Breast epithelium (tissue), 4 donors: ENCODE measurements around the gene SLC16A8. TPM values are rescaled to one million over a fixed set of nuclear protein-coding genes. Genes with fewer than 3 reads are reported as not detected.

Source experiments
- DNase-seq, 2 donors: peaks; one replicate each; pipeline ENCODE4 v3.0.0-alpha.2; 2019; ENCODE audit warnings: low spot score in 2 of 2
- H3K27ac ChIP-seq, 2 donors: fragments of 200-600 bp; sonication (generic) in 1 of 2; one replicate each; pipeline ENCODE4 v1.5.1; 2016 to 2019; ENCODE audit warnings: mild to moderate bottlenecking in 1 of 2
- H3K27me3 ChIP-seq, 2 donors: fragments of 200-600 bp; sonication (generic) in 1 of 2; one replicate each; pipeline versions ENCODE4 v1.5.1 to v1.6.0; 2017 to 2019; ENCODE audit warnings: control low read depth in 1 of 2, mild to moderate bottlenecking in 1 of 2
- H3K36me3 ChIP-seq: fragments of 200-600 bp; one replicate; pipeline ENCODE4 v1.5.1; 2019
- H3K4me1 ChIP-seq, 2 donors: fragments of 200-600 bp; sonication (generic); one replicate each; pipeline ENCODE4 v1.5.1; 2016 to 2019; ENCODE audit warnings: control low read depth in 1 of 2
- H3K4me3 ChIP-seq, 3 donors: fragments of 200-600 bp; sonication (generic); 1 replicate in 2 of 3; 2 replicates in 1 of 3; pipeline ENCODE4 v1.5.1; 2016 to 2019; ENCODE audit warnings: mild to moderate bottlenecking in 3 of 3, moderate library complexity in 2 of 3
- H3K9me3 ChIP-seq, 2 donors: fragments of 200-600 bp; sonication (generic) in 1 of 2; one replicate each; pipeline ENCODE4 v1.5.1; 2016 to 2019; ENCODE audit warnings: control low read depth in 1 of 2
- POLR2A ChIP-seq: fragments of 450-650 bp; IDR thresholded peaks from one replicate; pipeline ENCODE4 v1.6.1; 2016; ENCODE audit warnings: antibody characterized with exemption, mild to moderate bottlenecking, moderate library complexity
- POLR2AphosphoS5 ChIP-seq, 3 donors: sonication (generic); formaldehyde crosslinking; IDR thresholded peaks; one replicate each; pipeline ENCODE4 v1.6.1; 2017; ENCODE audit warnings: antibody characterized with exemption in 3 of 3
- intact Hi-C: fragments of 100-400 bp; cut with DNase I; formaldehyde crosslinking; loops from one replicate; pipeline ENCODE4 v1.15.1; 2023; ENCODE audit warnings: low total_unique reads
- total RNA-seq, 3 donors: library from RNA; depleted of rRNA; stranded (reverse); fragments of >200 nt; gene quantifications; one replicate each; pipeline ENCODE4 v1.1.0, GENCODE V29; 2016
- TF ChIP-seq, protein P1 (sequence below), 3 donors: fragments of 450-650 bp; IDR thresholded peaks; one replicate each; pipeline ENCODE4 v1.5.1; 2016 to 2017; ENCODE audit warnings: antibody characterized with exemption in 3 of 3, mild to moderate bottlenecking in 3 of 3, moderate library complexity in 3 of 3

Gene SLC16A8
- total RNA-seq, 3 donors from 2014 or later, result 0.33 to 1.3 TPM; not detected in 1

DNA sequence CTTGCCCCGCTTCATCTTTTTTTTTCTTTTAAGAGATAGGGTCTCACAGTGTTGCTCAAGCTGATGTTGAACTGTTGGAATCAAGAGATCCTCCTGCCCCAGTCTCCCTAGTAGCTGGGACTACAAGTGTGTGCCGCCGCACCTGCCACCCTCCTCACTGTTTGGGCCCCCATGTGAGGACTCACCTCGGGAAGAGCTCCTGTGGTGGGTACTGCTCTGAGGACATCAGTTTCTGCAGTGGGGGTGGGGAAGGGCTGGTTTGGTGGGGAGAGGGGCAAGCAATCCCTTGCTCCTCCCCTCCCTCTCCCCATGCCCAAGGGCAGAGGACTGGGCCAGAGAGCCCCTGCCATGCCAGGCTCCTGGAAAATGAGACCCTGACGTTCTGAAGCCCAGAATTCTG is 1.5 kb upstream of the SLC16A8 start:
- DNase-seq, result no peak
- no peaks in the 10 kb centered on the region for H3K36me3 ChIP-seq
- H3K27ac ChIP-seq, result no peak overlapping the region
- no peak overlapping the region for H3K4me3 ChIP-seq
- no peaks in the 10 kb centered on the region for H3K9me3 ChIP-seq
- H3K4me1 ChIP-seq, result peaks cover 8 to 14% of the 10 kb centered on the region in 2 donors
- peaks cover 7 to 13% of the 10 kb centered on the region in 2 donors for H3K27me3 ChIP-seq
- intact Hi-C loops, result no loop called here
- TF ChIP-seq POLR2A (no peak), POLR2AphosphoS5 (IDR thresholded peaks at IDR 0.05) (no peak)
- TF ChIP-seq, protein P1, sequence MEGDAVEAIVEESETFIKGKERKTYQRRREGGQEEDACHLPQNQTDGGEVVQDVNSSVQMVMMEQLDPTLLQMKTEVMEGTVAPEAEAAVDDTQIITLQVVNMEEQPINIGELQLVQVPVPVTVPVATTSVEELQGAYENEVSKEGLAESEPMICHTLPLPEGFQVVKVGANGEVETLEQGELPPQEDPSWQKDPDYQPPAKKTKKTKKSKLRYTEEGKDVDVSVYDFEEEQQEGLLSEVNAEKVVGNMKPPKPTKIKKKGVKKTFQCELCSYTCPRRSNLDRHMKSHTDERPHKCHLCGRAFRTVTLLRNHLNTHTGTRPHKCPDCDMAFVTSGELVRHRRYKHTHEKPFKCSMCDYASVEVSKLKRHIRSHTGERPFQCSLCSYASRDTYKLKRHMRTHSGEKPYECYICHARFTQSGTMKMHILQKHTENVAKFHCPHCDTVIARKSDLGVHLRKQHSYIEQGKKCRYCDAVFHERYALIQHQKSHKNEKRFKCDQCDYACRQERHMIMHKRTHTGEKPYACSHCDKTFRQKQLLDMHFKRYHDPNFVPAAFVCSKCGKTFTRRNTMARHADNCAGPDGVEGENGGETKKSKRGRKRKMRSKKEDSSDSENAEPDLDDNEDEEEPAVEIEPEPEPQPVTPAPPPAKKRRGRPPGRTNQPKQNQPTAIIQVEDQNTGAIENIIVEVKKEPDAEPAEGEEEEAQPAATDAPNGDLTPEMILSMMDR (IDR thresholded peaks at IDR 0.05), result no peak

DNA sequence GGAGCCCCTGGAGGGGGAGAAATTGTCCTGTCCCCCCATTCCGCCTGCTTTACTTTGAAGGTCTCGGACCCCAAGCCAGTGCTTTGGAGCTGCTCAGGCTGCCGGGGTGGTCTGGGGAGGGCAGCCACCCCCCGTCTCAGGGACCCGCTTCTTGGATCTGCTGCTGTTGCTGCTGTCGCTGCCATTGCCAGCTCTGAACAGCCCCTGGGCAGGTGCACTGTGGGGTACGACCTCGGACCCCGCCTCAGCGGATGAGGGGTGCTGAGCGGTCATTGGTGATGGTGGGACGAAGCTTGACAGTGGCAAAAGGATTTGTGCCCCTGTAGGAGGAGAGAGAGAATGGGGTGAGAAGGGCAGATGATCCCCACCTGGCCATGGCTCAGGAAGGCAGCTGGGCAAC is 1.1 kb upstream of the SLC16A8 start:
- TF ChIP-seq, protein P1 (IDR thresholded peaks at IDR 0.05), result no peak
- TF ChIP-seq POLR2A (no peak), POLR2AphosphoS5 (IDR thresholded peaks at IDR 0.05) (no peak)
- H3K9me3 ChIP-seq, result no peaks in the 10 kb centered on the region
- no peak overlapping the region for H3K27ac ChIP-seq
- no peak overlapping the region for H3K4me3 ChIP-seq
- H3K4me1 ChIP-seq, result peaks cover 8 to 14% of the 10 kb centered on the region in 2 donors
- intact Hi-C loops, result no loop called here
- no peaks in the 10 kb centered on the region for H3K36me3 ChIP-seq
- DNase-seq, result no peak
- peaks cover 7 to 13% of the 10 kb centered on the region in 2 donors for H3K27me3 ChIP-seq

DNA sequence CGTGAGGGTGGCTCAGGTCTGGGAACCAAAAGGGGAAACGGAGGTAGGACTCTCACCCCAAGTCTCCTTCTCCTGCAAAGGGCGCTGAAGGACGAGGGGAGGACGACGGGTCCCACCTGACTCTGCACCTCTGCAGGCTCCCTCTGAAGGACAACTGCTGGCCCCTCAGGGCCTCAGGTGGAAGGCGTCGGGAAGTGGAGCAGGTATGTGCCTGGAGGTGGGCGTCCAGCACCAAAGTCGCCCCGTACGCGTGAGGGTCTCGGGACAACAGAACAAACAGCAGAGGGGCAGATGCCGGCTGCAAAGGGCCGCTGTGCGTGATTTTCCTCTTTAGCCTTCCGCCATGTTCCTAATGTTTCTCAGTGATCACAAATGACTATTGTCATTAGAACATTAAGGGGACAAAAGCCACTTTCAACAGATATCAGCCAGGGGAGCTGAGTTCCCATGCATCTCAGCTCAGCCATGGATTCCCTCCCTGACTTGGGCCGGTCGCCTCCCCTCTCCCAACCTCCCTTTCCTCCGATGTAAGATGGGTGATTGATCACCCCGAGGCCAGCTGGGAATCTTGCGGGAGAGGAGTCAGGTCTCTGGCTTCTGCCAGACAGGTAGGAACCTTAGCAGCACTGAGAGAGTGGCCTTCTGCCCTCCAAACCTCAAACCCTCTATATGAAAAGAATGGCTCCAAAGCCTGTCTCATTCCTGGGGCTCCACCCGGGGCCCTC is 836 bp downstream of the SLC16A8 start:
- Histone ChIP-seq H3K4me1 (peaks cover 4 to 14% of the 10 kb centered on the region in 2 donors), H3K9me3 (no peaks in the 10 kb centered on the region), H3K27me3 (peaks cover 3 to 13% of the 10 kb centered on the region in 2 donors), H3K36me3 (no peaks in the 10 kb centered on the region), H3K27ac (no peak overlapping the region), H3K4me3 (peak overlapping the region in 1 of 3 donors; percentile 76)
- intact Hi-C loops, result no loop called here
- TF ChIP-seq POLR2A (no peak), POLR2AphosphoS5 (IDR thresholded peaks at IDR 0.05) (no peak)
- TF ChIP-seq, protein P1 (IDR thresholded peaks at IDR 0.05), result no peak
- no peak for DNase-seq

DNA sequence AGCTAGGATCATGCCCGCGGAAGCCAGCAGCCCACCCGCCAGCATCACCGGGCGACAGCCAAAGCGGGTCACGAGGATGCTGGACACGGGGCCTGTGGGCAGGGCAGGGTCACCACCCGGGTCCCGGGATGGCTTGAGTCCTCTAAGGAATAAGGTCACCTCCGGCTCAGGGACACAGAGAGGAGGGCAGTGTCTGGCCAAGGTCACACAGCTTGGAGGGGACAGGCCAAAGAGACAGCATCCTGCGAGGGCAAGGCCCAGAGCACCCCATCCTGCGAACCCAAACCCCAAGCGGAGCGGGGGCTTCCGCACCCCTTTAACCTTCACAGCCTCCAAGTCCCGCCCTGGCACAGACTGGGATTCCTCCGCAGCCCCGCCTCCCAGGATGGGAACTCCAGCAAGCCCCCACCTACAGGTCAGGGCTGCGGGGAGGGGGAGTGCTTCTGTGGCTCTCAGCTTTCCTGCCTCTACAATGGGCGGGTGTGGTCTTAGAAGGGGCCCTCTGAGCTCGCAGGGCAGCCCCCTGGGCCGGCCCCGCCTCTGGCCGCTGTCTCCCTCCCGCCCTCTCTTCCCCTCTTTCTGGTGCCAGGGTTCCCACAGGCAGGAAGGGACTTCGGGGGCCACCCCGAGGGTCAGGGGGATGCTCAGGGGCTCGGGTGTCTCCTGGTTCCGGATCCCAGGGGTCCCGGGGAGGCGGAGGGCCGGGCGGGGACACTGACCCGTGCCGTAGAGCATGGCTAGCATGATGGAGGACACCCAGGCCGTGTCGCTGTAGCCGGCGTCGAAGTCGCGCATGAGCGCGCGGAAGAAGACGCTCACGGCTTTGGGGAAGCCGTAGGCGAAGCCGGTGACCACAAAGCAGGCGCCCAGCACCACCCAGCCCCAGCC is 1.8 kb downstream of the SLC16A8 start:
- peak overlapping the region; percentile 37 to 76 (median 51) for H3K4me3 ChIP-seq
- H3K9me3 ChIP-seq, result no peaks in the 10 kb centered on the region
- peaks cover 4 to 14% of the 10 kb centered on the region in 2 donors for H3K4me1 ChIP-seq
- DNase-seq, result no peak
- intact Hi-C loops, result no loop called here
- H3K27me3 ChIP-seq, result peaks cover 3 to 13% of the 10 kb centered on the region in 2 donors
- no peaks in the 10 kb centered on the region for H3K36me3 ChIP-seq
- no peak overlapping the region for H3K27ac ChIP-seq
- TF ChIP-seq, protein P1 (IDR thresholded peaks at IDR 0.05), result no peak
- no peak for TF ChIP-seq POLR2AphosphoS5 (IDR thresholded peaks at IDR 0.05)
- no peak for TF ChIP-seq POLR2A

DNA sequence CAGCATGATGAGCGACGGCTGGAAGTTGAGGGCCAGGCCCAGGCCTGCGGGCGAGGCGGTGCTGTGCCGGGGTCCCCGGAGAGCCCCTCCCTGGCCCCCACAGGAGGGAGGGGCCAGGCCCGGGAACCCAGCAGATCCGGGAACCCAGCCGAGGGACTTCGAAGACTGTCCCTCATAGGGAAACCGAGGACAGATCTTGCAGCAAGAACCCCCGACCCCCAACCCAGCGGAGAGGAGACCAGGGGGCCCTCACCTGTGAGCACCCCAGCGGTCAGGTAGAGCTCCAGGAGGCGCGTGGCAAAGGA is 2.4 kb downstream of the SLC16A8 start:
- intact Hi-C loops, result no loop called here
- Histone ChIP-seq H3K27ac (no peak overlapping the region), H3K9me3 (no peaks in the 10 kb centered on the region), H3K27me3 (peaks cover 3 to 13% of the 10 kb centered on the region in 2 donors), H3K4me3 (peak overlapping the region; percentile 37 to 76 (median 51)), H3K36me3 (no peaks in the 10 kb centered on the region), H3K4me1 (peaks cover 4 to 14% of the 10 kb centered on the region in 2 donors)
- DNase-seq, result no peak
- TF ChIP-seq POLR2AphosphoS5 (IDR thresholded peaks at IDR 0.05) (no peak), POLR2A (no peak)
- TF ChIP-seq, protein P1 (IDR thresholded peaks at IDR 0.05), result no peak
